ENCODE data around the gene PLEKHG3.

PLEKHG3 gene

GRCh38 chr14:64713677-64714076, 9.5 kb downstream of the PLEKHG3 start:
- H3K4me3 ChIP-seq (ENCODE audit: low read depth, low read length), result no peak overlapping the region
- no peak for TF ChIP-seq CTCF (IDR thresholded peaks at IDR 0.05; ENCODE audit: borderline replicate concordance, insufficient read depth, low read depth, low read length)

GRCh38 chr14:64714432-64715025, 10.3 kb downstream of the PLEKHG3 start:
- TF ChIP-seq CTCF (IDR thresholded peaks at IDR 0.05; ENCODE audit: borderline replicate concordance, insufficient read depth, low read depth, low read length), result no peak
- no peak overlapping the region for H3K4me3 ChIP-seq (ENCODE audit: low read depth, low read length)

- no peak overlapping the region for H3K4me3 ChIP-seq (ENCODE audit: low read depth, low read length)
- TF ChIP-seq CTCF (IDR thresholded peaks at IDR 0.05; ENCODE audit: borderline replicate concordance, insufficient read depth, low read depth, low read length), result no peak
These were observed 11.0 kb downstream of the PLEKHG3 start for GRCh38 chr14:64715146-64715627.

GRCh38 chr14:64715628-64716412, 11.6 kb downstream of the PLEKHG3 start:
- no peak for TF ChIP-seq CTCF (IDR thresholded peaks at IDR 0.05; ENCODE audit: borderline replicate concordance, insufficient read depth, low read depth, low read length)
- H3K4me3 ChIP-seq (ENCODE audit: low read depth, low read length), result no peak overlapping the region

GRCh38 chr14:64717870-64718269, 13.6 kb downstream of the PLEKHG3 start:
- no peak overlapping the region for H3K4me3 ChIP-seq (ENCODE audit: low read depth, low read length)

GRCh38 chr14:64718762-64719161, 14.5 kb downstream of the PLEKHG3 start:
- TF ChIP-seq CTCF (IDR thresholded peaks at IDR 0.05; ENCODE audit: borderline replicate concordance, insufficient read depth, low read depth, low read length), result no peak
- H3K4me3 ChIP-seq (ENCODE audit: low read depth, low read length), result no peak overlapping the region

More at GRCh38 chr14:64717870-64718269, 13.6 kb downstream of the PLEKHG3 start:
- TF ChIP-seq CTCF (IDR thresholded peaks at IDR 0.05; ENCODE audit: borderline replicate concordance, insufficient read depth, low read depth, low read length), result no peak

GRCh38 chr14:64719601-64720000, 15.4 kb downstream of the PLEKHG3 start:
- H3K4me3 ChIP-seq (ENCODE audit: low read depth, low read length), result no peak overlapping the region
- no peak for TF ChIP-seq CTCF (IDR thresholded peaks at IDR 0.05; ENCODE audit: borderline replicate concordance, insufficient read depth, low read depth, low read length)

Measured in GM12875 (cell line).